CD4-positive, alpha-beta T cell treated with Interleukin-1 beta for 1 hour (primary cell): ENCODE data around the gene CYB5R3.

ENCODE experiments used
- DNase-seq, 2 donors: peaks; one replicate each; pipeline ENCODE4 v3.0.0-alpha.2; 2020 to 2022

The CYB5R3 gene

DNA sequence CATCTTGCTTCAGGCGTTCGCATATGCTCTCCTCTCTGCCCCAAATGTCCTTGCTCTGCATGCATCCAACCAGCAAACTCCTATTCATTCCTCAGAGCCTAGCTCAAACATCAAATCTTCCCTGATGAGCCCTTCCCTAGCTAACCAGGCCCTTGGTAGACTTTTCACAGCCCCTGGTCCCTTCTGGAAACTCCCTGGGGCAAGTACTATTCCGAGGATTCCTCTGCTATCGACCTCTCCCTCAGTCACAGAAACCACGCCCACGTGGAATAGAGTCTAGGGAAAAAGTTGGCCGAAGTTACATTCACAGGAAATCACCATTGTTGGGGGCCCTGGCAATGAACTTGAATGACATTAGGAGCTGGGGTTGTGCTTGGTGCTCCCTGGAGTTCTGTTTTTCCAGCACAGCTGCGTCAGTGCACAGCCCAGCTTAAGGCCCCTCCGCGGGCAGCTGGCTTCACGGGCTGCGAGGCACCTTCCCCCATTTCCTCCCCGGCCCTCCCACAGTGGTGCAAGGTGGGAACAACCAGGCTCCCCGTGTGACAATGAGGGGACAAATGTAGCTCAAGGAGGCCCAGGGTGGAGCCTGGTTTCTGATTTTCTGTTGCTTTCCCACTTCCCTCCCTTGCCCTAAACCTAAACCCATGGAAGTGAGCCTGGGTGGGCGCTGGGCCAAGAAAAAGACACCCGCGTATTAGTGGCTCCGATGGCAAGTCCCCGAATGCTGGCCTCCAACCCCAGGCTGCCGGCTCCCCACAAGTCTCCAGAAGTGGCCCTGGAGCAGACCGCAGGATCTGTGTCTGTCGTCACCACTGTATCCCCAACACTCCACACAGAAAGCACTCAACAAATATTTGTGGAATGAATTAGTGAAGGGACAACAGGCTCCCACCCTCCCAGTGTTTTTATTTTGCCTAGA lies 4.5 kb downstream of the CYB5R3 start:
- DNase-seq: no peak

DNA sequence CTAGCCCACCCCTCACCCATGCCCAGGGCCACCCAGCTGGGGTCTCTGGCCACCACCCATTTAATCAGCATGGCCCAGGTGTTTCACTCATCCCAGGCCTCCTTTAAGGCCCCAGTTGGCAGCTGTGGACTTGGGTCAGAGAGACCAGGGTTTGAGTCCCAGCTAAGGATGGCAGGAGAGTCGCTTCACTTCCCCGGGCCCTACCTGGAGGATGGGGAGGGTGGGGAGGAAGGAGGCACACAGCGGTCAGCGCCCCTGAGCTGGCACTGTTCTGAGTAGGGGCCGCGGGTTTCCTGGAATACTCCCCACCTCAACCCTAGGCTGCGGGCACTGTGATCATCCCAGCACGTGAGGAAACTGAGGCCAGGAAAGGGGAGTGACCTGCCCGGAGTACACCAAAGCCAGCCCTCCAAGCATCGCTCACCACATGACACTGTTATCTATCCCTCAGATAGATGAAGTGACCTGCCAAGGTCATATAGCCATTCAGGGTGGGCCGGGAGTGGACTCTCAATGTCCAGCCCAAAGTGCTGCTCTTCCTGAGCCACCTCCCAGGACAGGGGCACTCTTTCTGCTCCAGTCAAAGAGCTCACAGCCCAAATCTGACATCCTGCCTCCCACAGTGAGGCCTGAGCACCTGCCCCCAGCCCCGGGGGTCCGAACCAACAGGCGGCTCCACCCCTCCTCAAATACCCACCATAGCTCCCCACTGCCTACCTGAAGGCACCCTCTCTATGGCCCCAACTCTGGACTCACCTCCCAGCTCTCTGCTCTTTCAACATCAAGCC lies 5.4 kb downstream of the CYB5R3 start:
- DNase-seq: no peak

GRCh38 chr22:42642806-42643633 lies 6.2 kb downstream of the CYB5R3 start:
- DNase-seq: no peak

DNA sequence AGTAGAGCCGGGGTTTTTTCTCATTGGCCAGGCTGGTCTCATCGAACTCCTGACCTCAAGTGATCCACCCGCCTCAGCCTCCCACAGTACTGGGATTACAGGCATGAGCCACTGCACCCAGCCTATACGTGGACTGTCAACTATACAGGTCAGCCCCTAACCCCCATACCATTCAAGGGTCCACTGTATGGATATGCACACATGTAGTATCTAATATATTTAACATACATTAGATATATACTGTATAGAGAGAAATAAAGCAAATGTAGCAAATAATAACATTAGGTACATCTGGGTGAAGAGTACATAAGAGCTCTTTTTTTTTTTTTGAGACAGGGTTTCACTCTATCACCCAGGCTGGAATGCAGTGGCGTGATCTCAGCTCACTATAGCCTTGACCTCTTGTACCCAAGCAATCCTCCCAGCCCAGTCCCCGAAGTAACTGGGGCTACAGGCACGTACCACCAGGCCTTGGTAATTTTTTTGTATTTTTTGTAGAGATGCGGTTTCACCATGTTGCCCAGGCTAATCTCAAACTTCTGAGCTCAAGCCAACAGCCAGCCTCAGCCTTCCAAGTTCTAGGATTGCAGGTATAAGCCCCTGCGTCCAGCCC lies 7.3 kb downstream of the CYB5R3 start:
- DNase-seq: no peak

DNA sequence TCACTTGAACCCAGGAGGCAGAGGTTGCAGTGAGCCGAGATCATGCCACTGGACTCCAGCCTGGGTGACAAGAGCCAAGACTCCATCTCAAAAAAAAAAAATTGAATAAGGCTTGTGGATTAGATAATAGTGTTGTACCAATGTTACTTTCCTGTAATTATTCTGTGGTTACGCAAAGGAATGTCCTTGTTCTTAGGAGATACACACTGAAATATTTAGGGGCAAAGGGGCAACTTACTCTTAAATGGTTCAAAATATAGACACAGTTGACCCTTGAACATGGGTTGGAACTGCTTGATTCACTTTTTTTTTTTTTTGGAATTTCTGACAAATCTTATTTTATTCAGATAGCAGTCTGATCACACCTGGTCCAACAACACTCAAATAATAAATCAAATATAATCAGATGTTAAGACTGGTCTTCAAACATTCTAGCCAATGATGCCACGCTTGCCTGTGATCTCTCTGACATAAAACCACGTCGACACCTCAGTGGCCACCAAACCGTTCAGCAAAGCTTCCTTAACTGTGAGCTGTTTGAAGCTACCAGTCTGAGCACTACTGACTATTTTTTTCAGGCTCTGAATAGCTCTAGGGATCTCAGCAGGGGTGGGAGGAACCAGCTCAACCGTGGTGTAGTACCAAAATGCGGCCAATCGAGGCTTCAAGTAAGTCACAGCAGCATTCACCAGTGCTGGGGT lies 9.5 kb downstream of the CYB5R3 start:
- no peak for DNase-seq

DNA sequence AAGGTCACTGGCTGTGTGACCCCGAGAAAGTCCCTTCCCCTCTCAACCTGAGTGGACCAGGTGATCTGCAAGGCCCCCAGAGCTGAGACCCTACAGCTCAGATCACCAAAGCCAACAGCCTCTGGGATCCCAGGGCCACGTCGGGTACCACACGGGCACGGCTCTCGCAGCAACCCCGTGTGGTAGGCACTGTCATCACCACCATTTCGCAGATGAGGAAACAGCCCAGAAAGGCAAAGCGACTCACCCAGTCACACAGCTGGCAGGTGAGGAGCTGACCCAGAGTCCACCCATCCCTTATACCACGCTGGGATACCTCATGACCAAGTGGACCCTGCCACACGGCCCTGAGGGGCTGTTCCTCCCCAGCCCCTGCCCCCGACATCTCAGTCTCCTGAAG lies 11.6 kb downstream of the CYB5R3 start:
- DNase-seq: no peak

GRCh38 chr22:42636506-42636905 lies 12.7 kb downstream of the CYB5R3 start:
- no peak for DNase-seq

- DNase-seq: no peak
Observed at GRCh38 chr22:42635531-42635930, 13.7 kb downstream of the CYB5R3 start.

GRCh38 chr22:42633013-42633412 lies 16.2 kb downstream of the CYB5R3 start:
- DNase-seq: no peak

- DNase-seq: no peak
Observed at GRCh38 chr22:42632096-42632495, 17.1 kb downstream of the CYB5R3 start.

DNA sequence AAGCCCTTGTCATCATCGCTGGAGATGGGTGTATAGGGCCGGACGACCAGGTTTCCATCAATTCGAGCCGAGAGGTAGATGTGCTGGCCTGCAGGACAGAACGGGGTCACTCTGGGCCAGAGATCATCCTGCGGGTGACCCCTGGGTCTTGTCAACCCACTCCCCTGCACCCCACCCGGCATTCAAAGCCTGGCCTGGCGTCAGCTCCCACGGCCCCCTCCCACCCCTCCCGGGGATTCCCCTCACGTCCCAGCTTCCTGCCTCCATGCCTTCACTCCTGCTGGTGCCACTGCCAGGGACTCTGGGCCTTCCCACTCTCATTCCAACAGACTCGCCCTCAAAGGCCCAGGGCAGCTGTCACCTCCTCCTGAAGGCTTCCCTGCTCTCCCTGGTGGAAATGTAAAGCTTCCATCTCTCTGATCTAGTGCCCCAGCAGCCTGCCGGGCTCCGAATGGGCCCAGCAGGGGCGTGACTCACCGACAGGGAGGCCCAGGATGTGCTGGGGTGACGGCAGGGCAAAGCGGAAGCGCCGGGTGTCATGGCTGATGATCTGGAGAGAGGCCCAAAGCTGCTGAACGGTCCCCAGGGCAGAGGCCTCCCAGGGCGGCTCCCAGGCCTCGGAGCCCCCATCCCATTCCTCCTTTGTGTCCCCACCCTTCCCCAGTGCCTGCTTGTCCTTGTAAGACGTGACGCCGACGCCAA lies 18.1 kb downstream of the CYB5R3 start:
- DNase-seq: no peak

GRCh38 chr22:42630211-42630610 lies 19.0 kb downstream of the CYB5R3 start:
- DNase-seq: no peak

- no peak for DNase-seq
Observed at GRCh38 chr22:42627981-42628380, 21.2 kb downstream of the CYB5R3 start.

DNA sequence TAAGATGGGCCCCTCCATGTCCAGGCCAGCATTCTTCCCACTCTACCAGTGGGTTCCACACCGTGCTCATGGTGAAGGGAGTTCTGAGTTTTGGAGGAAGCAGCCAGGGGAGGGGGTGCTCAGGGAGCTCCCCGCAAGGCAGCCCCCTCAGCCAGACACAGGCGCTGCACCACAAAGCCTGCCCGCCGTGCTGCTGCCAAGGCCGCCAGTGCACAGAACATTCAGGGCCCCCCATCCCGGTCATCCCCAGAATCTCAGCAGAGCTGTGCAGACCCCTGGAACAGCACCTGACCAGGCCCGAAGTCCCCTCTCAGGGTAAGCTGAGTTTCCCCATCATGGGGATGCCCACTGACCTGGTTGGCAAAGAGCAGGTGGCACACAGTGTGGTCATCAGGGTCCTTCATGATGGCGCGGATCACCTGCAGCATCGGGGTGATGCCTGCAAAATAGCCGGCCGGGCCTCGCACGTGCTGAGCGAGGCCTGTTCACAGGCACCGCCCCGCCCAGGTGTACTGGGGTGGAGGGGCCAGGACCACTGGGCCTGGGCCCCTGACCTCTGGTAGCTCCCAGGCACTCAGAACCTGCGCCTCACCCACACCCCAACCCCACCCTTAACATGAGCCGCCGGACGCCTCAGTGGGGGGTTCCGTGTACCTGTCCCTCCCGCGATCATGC lies 22.1 kb downstream of the CYB5R3 start:
- DNase-seq: no peak

- no peak for DNase-seq
Observed at GRCh38 chr22:42626431-42626830, 22.8 kb downstream of the CYB5R3 start.

DNA sequence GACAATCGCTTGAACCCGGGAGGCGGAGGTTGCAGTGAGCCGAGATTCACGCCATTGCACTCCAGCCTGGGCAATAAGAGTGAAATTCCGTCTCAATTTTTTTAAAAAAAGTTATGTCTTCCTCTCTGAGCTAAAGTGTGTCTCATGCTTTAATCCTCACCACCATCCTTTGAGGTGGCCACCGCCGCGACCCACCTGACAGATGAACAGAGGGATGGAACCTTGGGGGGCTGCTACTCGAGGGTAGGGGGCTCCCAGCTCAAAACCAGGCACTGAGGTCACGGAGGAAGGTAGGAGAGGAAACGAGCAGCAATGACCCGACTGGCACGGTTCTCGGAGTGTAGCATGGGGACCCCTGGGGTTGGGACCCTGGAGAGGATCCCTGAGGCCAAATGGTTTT lies 23.8 kb downstream of the CYB5R3 start:
- DNase-seq: no peak

- DNase-seq: no peak
Observed at GRCh38 chr22:42624551-42625106, 24.6 kb downstream of the CYB5R3 start.

GRCh38 chr22:42623756-42624441 lies 25.3 kb downstream of the CYB5R3 start:
- DNase-seq: no peak

DNA sequence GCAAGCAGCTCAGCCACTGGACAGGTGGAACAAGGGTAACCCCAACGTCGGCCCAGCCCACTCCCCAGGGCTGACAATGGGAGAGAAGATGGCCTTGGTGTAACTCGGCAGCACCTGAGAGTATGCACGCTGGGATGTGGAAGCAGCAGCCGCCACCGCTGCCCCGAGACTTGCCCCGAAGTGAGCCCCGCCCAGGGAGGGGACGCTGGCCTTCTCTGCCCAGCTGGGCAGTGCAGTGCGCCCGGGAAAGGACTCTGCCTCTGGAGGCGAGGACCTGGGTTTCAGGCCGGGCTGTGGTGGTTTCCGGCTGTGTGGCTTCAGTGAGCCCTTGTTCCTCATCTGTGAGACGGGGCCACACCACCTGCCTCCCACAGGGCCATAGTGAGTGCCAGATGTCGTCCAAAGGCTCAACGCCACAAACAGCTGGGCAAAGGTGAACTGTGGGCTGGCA lies 25.9 kb downstream of the CYB5R3 start:
- peak in 1 of 2 donors; percentile 51 for DNase-seq
